GM23338 (cell line): ENCODE measurements around the gene FAM168B. TPM values are rescaled to one million over a fixed set of nuclear protein-coding genes. Genes with fewer than 3 reads are reported as not detected.

Experiments
- ATAC-seq: fragments of 200-7000 bp; cut with Tn5 transposase; 3 replicates; pipeline ENCODE4 v1.9.1; 2020
- DNase-seq: peaks from one replicate; pipeline ENCODE4 v3.0.0-alpha.2; 2015; ENCODE audit warnings: low spot score
- H2AFZ ChIP-seq: fragments of 200-600 bp; sonication (generic); 2 replicates; pipeline ENCODE4 v1.8.0; 2016; ENCODE audit warnings: antibody characterized with exemption, mild to moderate bottlenecking, moderate library complexity
- H3F3A ChIP-seq: fragments of 200-600 bp; sonication (generic); replicated peaks from 2 replicates; pipeline ENCODE4 v1.8.0; 2017; ENCODE audit warnings: antibody characterized with exemption, mixed run types, low read depth
- H3K27ac ChIP-seq: fragments of 200-600 bp; sonication (generic); 2 replicates; pipeline ENCODE4 v1.6.1; 2016; ENCODE audit warnings: low read depth
- H3K27me3 ChIP-seq: fragments of 200-600 bp; sonication (generic); 2 replicates; pipeline ENCODE4 v1.8.0; 2016; ENCODE audit warnings: mild to moderate bottlenecking, mixed run types, moderate library complexity; ENCODE audit not compliant: insufficient read depth
- H3K36me3 ChIP-seq: fragments of 200-600 bp; sonication (generic); 2 replicates; pipeline ENCODE4 v1.8.0; 2016; ENCODE audit warnings: mild to moderate bottlenecking; ENCODE audit not compliant: insufficient read depth
- H3K4me1 ChIP-seq: fragments of 200-600 bp; sonication (generic); 2 replicates; pipeline ENCODE4 v1.8.0; 2016; ENCODE audit warnings: mild to moderate bottlenecking, moderate library complexity; ENCODE audit not compliant: insufficient read depth
- H3K4me2 ChIP-seq: fragments of 200-600 bp; sonication (generic); 2 replicates; pipeline ENCODE4 v1.7.1; 2017; ENCODE audit warnings: mixed run types
- H3K4me3 ChIP-seq: fragments of 200-600 bp; sonication (generic); 2 replicates; pipeline ENCODE4 v1.6.1; 2016; ENCODE audit warnings: mixed run types
- H3K79me2 ChIP-seq: fragments of 200-600 bp; sonication (generic); replicated peaks from 2 replicates; pipeline ENCODE4 v1.8.0; 2017; ENCODE audit warnings: mild to moderate bottlenecking; ENCODE audit not compliant: insufficient read depth
- H3K9me2 ChIP-seq: fragments of 200-600 bp; sonication (generic); 2 replicates; pipeline ENCODE4 v1.8.0; 2017; ENCODE audit not compliant: insufficient read depth
- H4K20me1 ChIP-seq: fragments of 200-600 bp; sonication (generic); replicated peaks from 2 replicates; pipeline ENCODE4 v1.8.0; 2017; ENCODE audit warnings: mild to moderate bottlenecking; ENCODE audit not compliant: insufficient read depth
- H3K27ac Mint-ChIP-seq: 2 replicates; pipeline ENCODE4 v1.8.0; 2020; ENCODE audit warnings: inconsistent platforms, mild to moderate bottlenecking, moderate library complexity, mixed read lengths
- H3K27me3 Mint-ChIP-seq: 3 replicates; pipeline ENCODE4 v1.8.0; 2022; ENCODE audit warnings: low read depth, mild to moderate bottlenecking, moderate library complexity, mixed read lengths, inconsistent platforms; ENCODE audit not compliant: insufficient read depth, poor library complexity
- H3K36me3 Mint-ChIP-seq: 3 replicates; pipeline ENCODE4 v1.8.0; 2021; ENCODE audit warnings: low read depth, mild to moderate bottlenecking, inconsistent platforms, moderate library complexity, mixed read lengths
- H3K4me1 Mint-ChIP-seq: 3 replicates; pipeline ENCODE4 v1.8.0; 2020; ENCODE audit warnings: mild to moderate bottlenecking, inconsistent platforms, mixed read lengths
- H3K4me3 Mint-ChIP-seq: 3 replicates; pipeline ENCODE4 v1.8.0; 2021; ENCODE audit warnings: moderate library complexity, mild to moderate bottlenecking, inconsistent platforms, mixed read lengths
- H3K9me3 Mint-ChIP-seq: 3 replicates; pipeline ENCODE4 v1.8.0; 2020; ENCODE audit warnings: moderate library complexity, mild to moderate bottlenecking, inconsistent platforms, mixed read lengths
- CREB1 ChIP-seq: fragments of 250-450 bp; sonication (Bioruptor Pico); IDR thresholded peaks from 2 replicates; pipeline ENCODE4 v1.5.0; 2020; ENCODE audit warnings: low read depth, mild to moderate bottlenecking, moderate library complexity
- CTCF ChIP-seq, 2 experiments: fragments of 200-600 bp in 1 of 2; sonication (generic) in 1 of 2; conservative IDR thresholded peaks; 2 replicates each; pipeline versions ENCODE4 v1.5.1 to v1.6.1; 2016 to 2017; ENCODE audit warnings: antibody characterized with exemption in 2 of 2, low read depth in 2 of 2, mild to moderate bottlenecking in 2 of 2, moderate library complexity in 1 of 2
- ETS1 ChIP-seq: IDR thresholded peaks from 2 replicates; pipeline ENCODE4 v1.6.1; 2016; ENCODE audit warnings: antibody characterized with exemption
- EZH2 ChIP-seq: fragments of 200-600 bp; sonication (generic); IDR thresholded peaks from one replicate; pipeline ENCODE4 v1.8.0; 2017; ENCODE audit warnings: antibody characterized with exemption, mild to moderate bottlenecking, low read depth; ENCODE audit not compliant: unreplicated experiment
- EZH2phosphoT487 ChIP-seq: fragments of 200-600 bp; sonication (generic); IDR thresholded peaks from one replicate; pipeline ENCODE4 v1.8.1; 2018; ENCODE audit warnings: antibody characterized with exemption; ENCODE audit not compliant: unreplicated experiment
- JUNB ChIP-seq: IDR thresholded peaks from one replicate; pipeline ENCODE4 v1.6.1; 2016; ENCODE audit warnings: antibody characterized with exemption; ENCODE audit not compliant: unreplicated experiment
- NANOG ChIP-seq: IDR thresholded peaks from 2 replicates; pipeline ENCODE4 v1.6.1; 2016; ENCODE audit warnings: antibody characterized with exemption, borderline replicate concordance
- POLR2AphosphoS5 ChIP-seq: IDR thresholded peaks from 2 replicates; pipeline ENCODE4 v1.6.1; 2016; ENCODE audit warnings: antibody characterized with exemption, low read depth
- STAT1 ChIP-seq: IDR thresholded peaks from one replicate; pipeline ENCODE4 v1.6.1; 2016; ENCODE audit warnings: antibody characterized with exemption; ENCODE audit not compliant: unreplicated experiment
- ZNF114 ChIP-seq: fragments of 250-450 bp; sonication (Bioruptor Pico); IDR thresholded peaks from 2 replicates; pipeline ENCODE4 v1.5.0; 2020; ENCODE audit warnings: mild to moderate bottlenecking, moderate library complexity
- ZNF331 ChIP-seq: fragments of 250-450 bp; sonication (Bioruptor Pico); IDR thresholded peaks from 2 replicates; pipeline ENCODE4 v1.5.0; 2020; ENCODE audit warnings: low read depth, mild to moderate bottlenecking, moderate library complexity
- polyA plus RNA-seq: library from polyadenylated mRNA; unstranded; fragments of >200 nt; fragmentation: Nextera tagmentation; extraction: Ambion mirVana; gene quantifications from 2 replicates; pipeline ENCODE4 v1.2.1, GENCODE V29; 2016
- total RNA-seq: library from RNA; depleted of rRNA; stranded (reverse); fragments of >200 nt; shearing (Covaris generic); gene quantifications from 2 replicates; pipeline ENCODE4 v1.2.3, GENCODE V29; 2014

The FAM168B gene
- total and polyA plus RNA-seq, 2 experiments from 2014 or later: 18.8 to 76.8 TPM

- Histone ChIP-seq H3K27ac (no peak overlapping the region), H3K4me1 (no peaks in the 10 kb centered on the region), H3K27me3 (no peaks in the 10 kb centered on the region), H3K79me2 (peaks cover 18% of the 10 kb centered on the region), H3K36me3 (peaks cover 21% of the 10 kb centered on the region), H3K4me2 (no peak overlapping the region), H3K4me3 (no peak overlapping the region), H4K20me1 (peaks cover 36% of the 10 kb centered on the region), H3F3A (no peaks in the 10 kb centered on the region), H3K9me2 (no peaks in the 10 kb centered on the region), H2AFZ (no peak overlapping the region)
- Mint-ChIP-seq H3K4me3 (no peak overlapping the region), H3K27ac (no peak overlapping the region), H3K36me3 (peaks cover 55% of the 10 kb centered on the region), H3K9me3 (no peaks in the 10 kb centered on the region), H3K4me1 (0 out of 3 replicates have a peak, but pooled peaks cover 3% of the 10 kb centered on the region), H3K27me3 (peaks cover 3% of the 10 kb centered on the region)
- DNase-seq (no peak), ATAC-seq (no peak)
- TF ChIP-seq POLR2AphosphoS5: no peak
- no peak for TF ChIP-seq ZNF114
- TF ChIP-seq STAT1: no peak
- TF ChIP-seq EZH2: no peak
- no peak for TF ChIP-seq CTCF (conservative IDR thresholded peaks at IDR 0.05; ENCODE audit: low read depth in 2 of 2)
- TF ChIP-seq JUNB: no peak
- no peak for TF ChIP-seq EZH2phosphoT487
- TF ChIP-seq ETS1: no peak
These were observed 45.2 kb downstream of the FAM168B start for GRCh38 chr2:131047920-131048560.

GRCh38 chr2:131046918-131047652 lies 46.2 kb downstream of the FAM168B start:
- peaks cover 9% of the 10 kb centered on the region for H3K27me3 Mint-ChIP-seq
- H3K4me3 Mint-ChIP-seq: no peak overlapping the region
- no peaks in the 10 kb centered on the region for H3K9me2 ChIP-seq
- H3K79me2 ChIP-seq: peaks cover 12% of the 10 kb centered on the region
- no peak overlapping the region for H3K4me3 ChIP-seq
- H3K4me1 Mint-ChIP-seq: 0 out of 3 replicates have a peak, but pooled peaks cover 3% of the 10 kb centered on the region
- peaks cover 20% of the 10 kb centered on the region for H3K36me3 ChIP-seq
- no peaks in the 10 kb centered on the region for H3K27me3 ChIP-seq
- no peaks in the 10 kb centered on the region for H3K4me1 ChIP-seq
- peaks cover 35% of the 10 kb centered on the region for H4K20me1 ChIP-seq
- H2AFZ ChIP-seq: no peak overlapping the region
- H3F3A ChIP-seq: no peaks in the 10 kb centered on the region
- ATAC-seq (no peak), DNase-seq (no peak)
- H3K9me3 Mint-ChIP-seq: no peaks in the 10 kb centered on the region
- no peak overlapping the region; the same call in 1 of the 2 replicates for H3K27ac Mint-ChIP-seq
- no peak overlapping the region for H3K27ac ChIP-seq
- H3K4me2 ChIP-seq: no peak overlapping the region
- H3K36me3 Mint-ChIP-seq: peaks cover 45% of the 10 kb centered on the region
- no peak for TF ChIP-seq ZNF114
- TF ChIP-seq ZNF331 (CRISPR knock-in tag): no peak
- no peak for TF ChIP-seq JUNB
- TF ChIP-seq CTCF (conservative IDR thresholded peaks at IDR 0.05; ENCODE audit: low read depth in 2 of 2): no peak
- no peak for TF ChIP-seq EZH2
- no peak for TF ChIP-seq ETS1
- no peak for TF ChIP-seq CREB1 (CRISPR knock-in tag)
- no peak for TF ChIP-seq EZH2phosphoT487
- no peak for TF ChIP-seq NANOG
- no peak for TF ChIP-seq STAT1
- TF ChIP-seq POLR2AphosphoS5: no peak
